ENCODE measurements around the gene GALNT10.

The GALNT10 gene

GRCh38 chr5:154274828-154275185 lies 84.3 kb downstream of the GALNT10 start:
- no peaks in the 10 kb centered on the region for H3K36me3 ChIP-seq (ENCODE audit: insufficient read depth, low read length)
- H3K9ac ChIP-seq (ENCODE audit: low read depth, low read length): no peak overlapping the region
- H3K4me3 ChIP-seq (ENCODE audit: low read length): no peak overlapping the region

GRCh38 chr5:154275566-154275965 lies 85.0 kb downstream of the GALNT10 start:
- Histone ChIP-seq H3K4me1 (ENCODE audit: control insufficient read depth, insufficient read depth, low read length) (peaks cover 31% of the 10 kb centered on the region), H3K9me3 (replicated peaks; ENCODE audit: low read length) (no peaks in the 10 kb centered on the region), H3K36me3 (ENCODE audit: insufficient read depth, low read length) (no peaks in the 10 kb centered on the region), H3K4me2 (ENCODE audit: low read length) (no peak overlapping the region), H3K9ac (ENCODE audit: low read depth, low read length) (no peak overlapping the region), H3K27me3 (ENCODE audit: control insufficient read depth, insufficient read depth, low read length) (no peaks in the 10 kb centered on the region), H3K4me3 (ENCODE audit: low read length) (no peak overlapping the region)

More at GRCh38 chr5:154274828-154275185, 84.3 kb downstream of the GALNT10 start:
- Histone ChIP-seq H3K4me2 (ENCODE audit: low read length) (no peak overlapping the region), H3K9me3 (replicated peaks; ENCODE audit: low read length) (no peaks in the 10 kb centered on the region), H3K27me3 (ENCODE audit: control insufficient read depth, insufficient read depth, low read length) (no peaks in the 10 kb centered on the region), H3K4me1 (ENCODE audit: control insufficient read depth, insufficient read depth, low read length) (peaks cover 31% of the 10 kb centered on the region)

GRCh38 chr5:154276261-154276972 lies 85.9 kb downstream of the GALNT10 start:
- no peaks in the 10 kb centered on the region for H3K36me3 ChIP-seq (ENCODE audit: insufficient read depth, low read length)
- H3K9ac ChIP-seq (ENCODE audit: low read depth, low read length): no peak overlapping the region
- no peaks in the 10 kb centered on the region for H3K9me3 ChIP-seq (replicated peaks; ENCODE audit: low read length)
- H3K27me3 ChIP-seq (ENCODE audit: control insufficient read depth, insufficient read depth, low read length): no peaks in the 10 kb centered on the region
- no peak overlapping the region for H3K4me3 ChIP-seq (ENCODE audit: low read length)
- peaks cover 31% of the 10 kb centered on the region for H3K4me1 ChIP-seq (ENCODE audit: control insufficient read depth, insufficient read depth, low read length)
- H3K4me2 ChIP-seq (ENCODE audit: low read length): peak overlapping the region; percentile 32

- H3K4me1 ChIP-seq (ENCODE audit: control insufficient read depth, insufficient read depth, low read length): peaks cover 31% of the 10 kb centered on the region
- no peaks in the 10 kb centered on the region for H3K36me3 ChIP-seq (ENCODE audit: insufficient read depth, low read length)
- H3K9ac ChIP-seq (ENCODE audit: low read depth, low read length): no peak overlapping the region
- H3K4me2 ChIP-seq (ENCODE audit: low read length): peak overlapping the region; percentile 32
- H3K9me3 ChIP-seq (replicated peaks; ENCODE audit: low read length): no peaks in the 10 kb centered on the region
- H3K27me3 ChIP-seq (ENCODE audit: control insufficient read depth, insufficient read depth, low read length): no peaks in the 10 kb centered on the region
- H3K4me3 ChIP-seq (ENCODE audit: low read length): no peak overlapping the region
These were observed 86.4 kb downstream of the GALNT10 start for GRCh38 chr5:154276973-154277331.

- no peaks in the 10 kb centered on the region for H3K36me3 ChIP-seq (ENCODE audit: insufficient read depth, low read length)
- peaks cover 31% of the 10 kb centered on the region for H3K4me1 ChIP-seq (ENCODE audit: control insufficient read depth, insufficient read depth, low read length)
- no peak overlapping the region for H3K9ac ChIP-seq (ENCODE audit: low read depth, low read length)
- H3K27me3 ChIP-seq (ENCODE audit: control insufficient read depth, insufficient read depth, low read length): no peaks in the 10 kb centered on the region
- H3K4me2 ChIP-seq (ENCODE audit: low read length): peak overlapping the region; percentile 13
- H3K4me3 ChIP-seq (ENCODE audit: low read length): no peak overlapping the region
- no peaks in the 10 kb centered on the region for H3K9me3 ChIP-seq (replicated peaks; ENCODE audit: low read length)
These were observed 87.0 kb downstream of the GALNT10 start for GRCh38 chr5:154277499-154277898.

- H3K36me3 ChIP-seq (ENCODE audit: insufficient read depth, low read length): no peaks in the 10 kb centered on the region
- peaks cover 26% of the 10 kb centered on the region for H3K4me1 ChIP-seq (ENCODE audit: control insufficient read depth, insufficient read depth, low read length)
- no peaks in the 10 kb centered on the region for H3K27me3 ChIP-seq (ENCODE audit: control insufficient read depth, insufficient read depth, low read length)
- no peak overlapping the region for H3K4me2 ChIP-seq (ENCODE audit: low read length)
- H3K9ac ChIP-seq (ENCODE audit: low read depth, low read length): no peak overlapping the region
- no peaks in the 10 kb centered on the region for H3K9me3 ChIP-seq (replicated peaks; ENCODE audit: low read length)
- H3K4me3 ChIP-seq (ENCODE audit: low read length): no peak overlapping the region
These were observed 87.7 kb downstream of the GALNT10 start for GRCh38 chr5:154278186-154278585.

- Histone ChIP-seq H3K27me3 (ENCODE audit: control insufficient read depth, insufficient read depth, low read length) (no peaks in the 10 kb centered on the region), H3K9ac (ENCODE audit: low read depth, low read length) (no peak overlapping the region), H3K4me1 (ENCODE audit: control insufficient read depth, insufficient read depth, low read length) (peaks cover 24% of the 10 kb centered on the region), H3K9me3 (replicated peaks; ENCODE audit: low read length) (no peaks in the 10 kb centered on the region), H3K36me3 (ENCODE audit: insufficient read depth, low read length) (no peaks in the 10 kb centered on the region), H3K4me3 (ENCODE audit: low read length) (no peak overlapping the region), H3K4me2 (ENCODE audit: low read length) (no peak overlapping the region)
These were observed 88.4 kb downstream of the GALNT10 start for GRCh38 chr5:154278908-154279307.

GRCh38 chr5:154284433-154284832 lies 93.9 kb downstream of the GALNT10 start:
- Histone ChIP-seq H3K36me3 (ENCODE audit: insufficient read depth, low read length) (no peaks in the 10 kb centered on the region), H3K27me3 (ENCODE audit: control insufficient read depth, insufficient read depth, low read length) (no peaks in the 10 kb centered on the region), H3K4me1 (ENCODE audit: control insufficient read depth, insufficient read depth, low read length) (peaks cover 39% of the 10 kb centered on the region), H3K4me3 (ENCODE audit: low read length) (no peak overlapping the region), H3K4me2 (ENCODE audit: low read length) (no peak overlapping the region), H3K9me3 (replicated peaks; ENCODE audit: low read length) (no peaks in the 10 kb centered on the region), H3K9ac (ENCODE audit: low read depth, low read length) (no peak overlapping the region)

- H3K4me2 ChIP-seq (ENCODE audit: low read length): no peak overlapping the region
- no peak overlapping the region for H3K9ac ChIP-seq (ENCODE audit: low read depth, low read length)
- peaks cover 39% of the 10 kb centered on the region for H3K4me1 ChIP-seq (ENCODE audit: control insufficient read depth, insufficient read depth, low read length)
- no peaks in the 10 kb centered on the region for H3K9me3 ChIP-seq (replicated peaks; ENCODE audit: low read length)
- H3K4me3 ChIP-seq (ENCODE audit: low read length): no peak overlapping the region
- no peaks in the 10 kb centered on the region for H3K36me3 ChIP-seq (ENCODE audit: insufficient read depth, low read length)
- H3K27me3 ChIP-seq (ENCODE audit: control insufficient read depth, insufficient read depth, low read length): no peaks in the 10 kb centered on the region
These were observed 95.3 kb downstream of the GALNT10 start for GRCh38 chr5:154285661-154286408.

- Histone ChIP-seq H3K36me3 (ENCODE audit: insufficient read depth, low read length) (peaks cover under 1% of the 10 kb centered on the region), H3K4me3 (ENCODE audit: low read length) (no peak overlapping the region), H3K27me3 (ENCODE audit: control insufficient read depth, insufficient read depth, low read length) (no peaks in the 10 kb centered on the region), H3K4me1 (ENCODE audit: control insufficient read depth, insufficient read depth, low read length) (peaks cover 39% of the 10 kb centered on the region), H3K9ac (ENCODE audit: low read depth, low read length) (no peak overlapping the region), H3K4me2 (ENCODE audit: low read length) (peak overlapping the region; percentile 55), H3K9me3 (replicated peaks; ENCODE audit: low read length) (no peaks in the 10 kb centered on the region)
These were observed 96.0 kb downstream of the GALNT10 start for GRCh38 chr5:154286557-154286956.

GRCh38 chr5:154287136-154287535 lies 96.6 kb downstream of the GALNT10 start:
- Histone ChIP-seq H3K4me1 (ENCODE audit: control insufficient read depth, insufficient read depth, low read length) (peaks cover 39% of the 10 kb centered on the region), H3K9ac (ENCODE audit: low read depth, low read length) (peak overlapping the region; percentile 34), H3K4me2 (ENCODE audit: low read length) (peak overlapping the region; percentile 55), H3K4me3 (ENCODE audit: low read length) (peak overlapping the region; percentile 30), H3K27me3 (ENCODE audit: control insufficient read depth, insufficient read depth, low read length) (no peaks in the 10 kb centered on the region), H3K36me3 (ENCODE audit: insufficient read depth, low read length) (peaks cover 3% of the 10 kb centered on the region), H3K9me3 (replicated peaks; ENCODE audit: low read length) (no peaks in the 10 kb centered on the region)

- H3K9me3 ChIP-seq (replicated peaks; ENCODE audit: low read length): no peaks in the 10 kb centered on the region
- no peak overlapping the region for H3K4me3 ChIP-seq (ENCODE audit: low read length)
- peaks cover 3% of the 10 kb centered on the region for H3K36me3 ChIP-seq (ENCODE audit: insufficient read depth, low read length)
- H3K27me3 ChIP-seq (ENCODE audit: control insufficient read depth, insufficient read depth, low read length): no peaks in the 10 kb centered on the region
- peak overlapping the region; percentile 34 for H3K9ac ChIP-seq (ENCODE audit: low read depth, low read length)
- peak overlapping the region; percentile 55 for H3K4me2 ChIP-seq (ENCODE audit: low read length)
- peaks cover 39% of the 10 kb centered on the region for H3K4me1 ChIP-seq (ENCODE audit: control insufficient read depth, insufficient read depth, low read length)
These were observed 97.6 kb downstream of the GALNT10 start for GRCh38 chr5:154288145-154288544.

All from skeletal muscle satellite cell (primary cell).